WTC11 (cell line): Measurements from ENCODE around the gene HOMEZ. TPM values are rescaled to one million over a fixed set of nuclear protein-coding genes. Genes with fewer than 3 reads are reported as not detected.

Experiments
- ATAC-seq: fragments of 200-7000 bp; cut with Tn5 transposase; 2 replicates; pipeline ENCODE4 v1.10.0; 2021; ENCODE audit warnings: mild to moderate bottlenecking, moderate library complexity
- CTCF ChIA-PET: fragments of 300-600 bp; sonication (Branson Sonifier 250); formaldehyde crosslinking; loops from one replicate; lab custom pipeline; 2021; ENCODE audit warnings: antibody characterized with exemption; lab: Charles Lee
- POLR2A ChIA-PET: fragments of 350-600 bp; sonication (Branson Sonifier 250); formaldehyde crosslinking; loops from one replicate; lab custom pipeline; 2021; ENCODE audit warnings: antibody characterized with exemption; lab: Charles Lee
- DNase-seq: peaks from one replicate; pipeline ENCODE4 v3.0.0; 2021; ENCODE audit warnings: low spot score
- H3K27ac Mint-ChIP-seq: 2 replicates; pipeline ENCODE4 v1.8.0; 2021; ENCODE audit warnings: mixed read lengths
- H3K27me3 Mint-ChIP-seq: 2 replicates; pipeline ENCODE4 v1.8.0; 2021; ENCODE audit warnings: low read depth, mild to moderate bottlenecking, moderate library complexity, mixed read lengths
- H3K36me3 Mint-ChIP-seq: 2 replicates; pipeline ENCODE4 v1.8.0; 2021; ENCODE audit warnings: mixed read lengths
- H3K4me1 Mint-ChIP-seq: 2 replicates; pipeline ENCODE4 v1.8.0; 2022; ENCODE audit warnings: mixed read lengths
- H3K4me3 Mint-ChIP-seq: 2 replicates; pipeline ENCODE4 v1.8.0; 2021; ENCODE audit warnings: mild to moderate bottlenecking, moderate library complexity, mixed read lengths
- H3K9me3 Mint-ChIP-seq: 2 replicates; pipeline ENCODE4 v1.8.0; 2021; ENCODE audit warnings: mixed read lengths
- FOXP1 ChIP-seq: sonication (generic); formaldehyde crosslinking; IDR thresholded peaks from 2 replicates; pipeline ENCODE4 v1.8.0; 2022; ENCODE audit warnings: missing genetic modification reagents, mild to moderate bottlenecking, moderate library complexity, borderline replicate concordance
- GABPB1 ChIP-seq: sonication (generic); formaldehyde crosslinking; IDR thresholded peaks from 2 replicates; pipeline ENCODE4 v1.8.1; 2023; ENCODE audit warnings: mild to moderate bottlenecking, missing genetic modification reagents
- KAT7 ChIP-seq: sonication (generic); formaldehyde crosslinking; IDR thresholded peaks from 2 replicates; pipeline ENCODE4 v1.8.1; 2023; ENCODE audit warnings: missing genetic modification reagents, mild to moderate bottlenecking, borderline replicate concordance
- MXD4 ChIP-seq: fragments of 250-450 bp; sonication (Bioruptor Pico); IDR thresholded peaks from 2 replicates; pipeline ENCODE4 v1.8.0; 2021; ENCODE audit warnings: mild to moderate bottlenecking, moderate library complexity, borderline replicate concordance
- NR2C2 ChIP-seq: sonication (generic); formaldehyde crosslinking; IDR thresholded peaks from 2 replicates; pipeline ENCODE4 v1.8.0; 2022; ENCODE audit warnings: mild to moderate bottlenecking, missing genetic modification reagents
- RORB ChIP-seq: fragments of 250-450 bp; sonication (Bioruptor Pico); IDR thresholded peaks from 2 replicates; pipeline ENCODE4 v1.9.0; 2021; ENCODE audit warnings: mild to moderate bottlenecking
- ZNF138 ChIP-seq: sonication (generic); formaldehyde crosslinking; conservative IDR thresholded peaks from 2 replicates; pipeline ENCODE4 v1.8.1; 2022; ENCODE audit warnings: mild to moderate bottlenecking, moderate library complexity, missing genetic modification reagents
- ZNF423 ChIP-seq: fragments of 250-450 bp; sonication (Bioruptor Pico); IDR thresholded peaks from 2 replicates; pipeline ENCODE4 v2.1.2; 2022; ENCODE audit warnings: mild to moderate bottlenecking, moderate library complexity
- ZNF671 ChIP-seq: fragments of 250-450 bp; sonication (Bioruptor Pico); IDR thresholded peaks from 2 replicates; pipeline ENCODE4 v1.8.0; 2021; ENCODE audit warnings: mild to moderate bottlenecking
- total RNA-seq: library from RNA; stranded (reverse); gene quantifications from 3 replicates; pipeline ENCODE4 v1.2.3, GENCODE V29; 2021
- TF ChIP-seq, protein P1 (sequence below): sonication (generic); formaldehyde crosslinking; IDR thresholded peaks from 2 replicates; pipeline ENCODE4 v1.8.1; 2023; ENCODE audit warnings: mild to moderate bottlenecking, missing genetic modification reagents, moderate library complexity
- TF ChIP-seq, protein P2 (sequence below): sonication (generic); formaldehyde crosslinking; IDR thresholded peaks from 2 replicates; pipeline ENCODE4 v1.8.0; 2023; ENCODE audit warnings: missing genetic modification reagents, mild to moderate bottlenecking, borderline replicate concordance
- TF ChIP-seq, protein P3 (sequence below): sonication (generic); formaldehyde crosslinking; IDR thresholded peaks from 2 replicates; pipeline ENCODE4 v1.8.0; 2022; ENCODE audit warnings: mild to moderate bottlenecking, missing genetic modification reagents
- TF ChIP-seq, protein P4 (sequence below): sonication (generic); formaldehyde crosslinking; IDR thresholded peaks from 2 replicates; pipeline ENCODE4 v1.8.0; 2023; ENCODE audit warnings: missing genetic modification reagents
- TF ChIP-seq, protein P5 (sequence below): sonication (generic); formaldehyde crosslinking; IDR thresholded peaks from 2 replicates; pipeline ENCODE4 v1.8.0; 2022; ENCODE audit warnings: mild to moderate bottlenecking, missing genetic modification reagents
- TF ChIP-seq, protein P6 (sequence below): fragments of 250-450 bp; sonication (Bioruptor Pico); conservative IDR thresholded peaks from 2 replicates; pipeline ENCODE4 v1.9.0; 2021; ENCODE audit warnings: mild to moderate bottlenecking
- TF ChIP-seq, protein P7 (sequence below): fragments of 200-600 bp; IDR thresholded peaks from 2 replicates; pipeline ENCODE4 v1.8.0; 2022; ENCODE audit warnings: antibody characterized with exemption
- TF ChIP-seq, protein P8 (sequence below): fragments of 250-450 bp; sonication (Bioruptor Pico); IDR thresholded peaks from 2 replicates; pipeline ENCODE4 v1.9.0; 2021; ENCODE audit warnings: mild to moderate bottlenecking

HOMEZ gene
- total RNA-seq, 1 experiment from 2014 or later: 10.7 TPM

DNA sequence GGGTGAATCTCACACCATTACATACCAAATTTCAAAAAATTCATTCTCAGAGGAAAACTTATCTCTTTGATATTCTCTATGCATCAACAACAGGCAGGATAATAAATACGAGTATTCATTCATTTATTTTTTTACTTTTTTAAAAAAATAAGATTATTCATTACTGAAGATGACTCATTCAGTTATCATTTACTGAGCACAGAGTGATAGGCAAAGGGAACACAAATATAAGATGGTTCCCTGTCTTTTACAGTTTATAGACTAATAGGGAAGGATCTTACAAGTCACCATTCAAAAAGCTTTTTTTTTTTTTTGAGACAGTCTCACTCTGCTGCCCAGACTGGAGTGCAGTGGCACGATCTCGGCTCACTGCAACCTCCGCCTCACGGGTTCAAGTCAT is 30.4 kb upstream of the HOMEZ start:
- Mint-ChIP-seq H3K4me1 (peaks cover 13% of the 10 kb centered on the region), H3K9me3 (no peaks in the 10 kb centered on the region), H3K27me3 (no peaks in the 10 kb centered on the region), H3K4me3 (no peak overlapping the region), H3K27ac (no peak overlapping the region), H3K36me3 (peaks cover 5% of the 10 kb centered on the region)
- ChIA-PET POLR2A (no interaction called here), CTCF (interaction anchor here (0.9 to 1.1 kb wide), 3 partner anchors 44 to 247 kb away, joined by 3 to 5 read pairs (median 4); no protein-coding TSS in a partner anchor)
- no peak for DNase-seq
- ATAC-seq: no peak
- TF ChIP-seq, protein P1, sequence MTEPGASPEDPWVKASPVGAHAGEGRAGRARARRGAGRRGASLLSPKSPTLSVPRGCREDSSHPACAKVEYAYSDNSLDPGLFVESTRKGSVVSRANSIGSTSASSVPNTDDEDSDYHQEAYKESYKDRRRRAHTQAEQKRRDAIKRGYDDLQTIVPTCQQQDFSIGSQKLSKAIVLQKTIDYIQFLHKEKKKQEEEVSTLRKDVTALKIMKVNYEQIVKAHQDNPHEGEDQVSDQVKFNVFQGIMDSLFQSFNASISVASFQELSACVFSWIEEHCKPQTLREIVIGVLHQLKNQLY (CRISPR knock-in tag): no peak
- TF ChIP-seq, protein P2, sequence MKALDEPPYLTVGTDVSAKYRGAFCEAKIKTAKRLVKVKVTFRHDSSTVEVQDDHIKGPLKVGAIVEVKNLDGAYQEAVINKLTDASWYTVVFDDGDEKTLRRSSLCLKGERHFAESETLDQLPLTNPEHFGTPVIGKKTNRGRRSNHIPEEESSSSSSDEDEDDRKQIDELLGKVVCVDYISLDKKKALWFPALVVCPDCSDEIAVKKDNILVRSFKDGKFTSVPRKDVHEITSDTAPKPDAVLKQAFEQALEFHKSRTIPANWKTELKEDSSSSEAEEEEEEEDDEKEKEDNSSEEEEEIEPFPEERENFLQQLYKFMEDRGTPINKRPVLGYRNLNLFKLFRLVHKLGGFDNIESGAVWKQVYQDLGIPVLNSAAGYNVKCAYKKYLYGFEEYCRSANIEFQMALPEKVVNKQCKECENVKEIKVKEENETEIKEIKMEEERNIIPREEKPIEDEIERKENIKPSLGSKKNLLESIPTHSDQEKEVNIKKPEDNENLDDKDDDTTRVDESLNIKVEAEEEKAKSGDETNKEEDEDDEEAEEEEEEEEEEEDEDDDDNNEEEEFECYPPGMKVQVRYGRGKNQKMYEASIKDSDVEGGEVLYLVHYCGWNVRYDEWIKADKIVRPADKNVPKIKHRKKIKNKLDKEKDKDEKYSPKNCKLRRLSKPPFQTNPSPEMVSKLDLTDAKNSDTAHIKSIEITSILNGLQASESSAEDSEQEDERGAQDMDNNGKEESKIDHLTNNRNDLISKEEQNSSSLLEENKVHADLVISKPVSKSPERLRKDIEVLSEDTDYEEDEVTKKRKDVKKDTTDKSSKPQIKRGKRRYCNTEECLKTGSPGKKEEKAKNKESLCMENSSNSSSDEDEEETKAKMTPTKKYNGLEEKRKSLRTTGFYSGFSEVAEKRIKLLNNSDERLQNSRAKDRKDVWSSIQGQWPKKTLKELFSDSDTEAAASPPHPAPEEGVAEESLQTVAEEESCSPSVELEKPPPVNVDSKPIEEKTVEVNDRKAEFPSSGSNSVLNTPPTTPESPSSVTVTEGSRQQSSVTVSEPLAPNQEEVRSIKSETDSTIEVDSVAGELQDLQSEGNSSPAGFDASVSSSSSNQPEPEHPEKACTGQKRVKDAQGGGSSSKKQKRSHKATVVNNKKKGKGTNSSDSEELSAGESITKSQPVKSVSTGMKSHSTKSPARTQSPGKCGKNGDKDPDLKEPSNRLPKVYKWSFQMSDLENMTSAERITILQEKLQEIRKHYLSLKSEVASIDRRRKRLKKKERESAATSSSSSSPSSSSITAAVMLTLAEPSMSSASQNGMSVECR (CRISPR knock-in tag): no peak
- TF ChIP-seq, protein P3, sequence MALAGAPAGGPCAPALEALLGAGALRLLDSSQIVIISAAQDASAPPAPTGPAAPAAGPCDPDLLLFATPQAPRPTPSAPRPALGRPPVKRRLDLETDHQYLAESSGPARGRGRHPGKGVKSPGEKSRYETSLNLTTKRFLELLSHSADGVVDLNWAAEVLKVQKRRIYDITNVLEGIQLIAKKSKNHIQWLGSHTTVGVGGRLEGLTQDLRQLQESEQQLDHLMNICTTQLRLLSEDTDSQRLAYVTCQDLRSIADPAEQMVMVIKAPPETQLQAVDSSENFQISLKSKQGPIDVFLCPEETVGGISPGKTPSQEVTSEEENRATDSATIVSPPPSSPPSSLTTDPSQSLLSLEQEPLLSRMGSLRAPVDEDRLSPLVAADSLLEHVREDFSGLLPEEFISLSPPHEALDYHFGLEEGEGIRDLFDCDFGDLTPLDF: no peak
- TF ChIP-seq, protein P4, sequence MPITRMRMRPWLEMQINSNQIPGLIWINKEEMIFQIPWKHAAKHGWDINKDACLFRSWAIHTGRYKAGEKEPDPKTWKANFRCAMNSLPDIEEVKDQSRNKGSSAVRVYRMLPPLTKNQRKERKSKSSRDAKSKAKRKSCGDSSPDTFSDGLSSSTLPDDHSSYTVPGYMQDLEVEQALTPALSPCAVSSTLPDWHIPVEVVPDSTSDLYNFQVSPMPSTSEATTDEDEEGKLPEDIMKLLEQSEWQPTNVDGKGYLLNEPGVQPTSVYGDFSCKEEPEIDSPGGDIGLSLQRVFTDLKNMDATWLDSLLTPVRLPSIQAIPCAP (CRISPR knock-in tag): no peak
- TF ChIP-seq, protein P5, sequence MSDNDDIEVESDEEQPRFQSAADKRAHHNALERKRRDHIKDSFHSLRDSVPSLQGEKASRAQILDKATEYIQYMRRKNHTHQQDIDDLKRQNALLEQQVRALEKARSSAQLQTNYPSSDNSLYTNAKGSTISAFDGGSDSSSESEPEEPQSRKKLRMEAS (CRISPR knock-in tag): no peak
- TF ChIP-seq ZNF671 (CRISPR knock-in tag) (no peak), FOXP1 (no peak), KAT7 (no peak), NR2C2 (CRISPR knock-in tag) (no peak), GABPB1 (CRISPR knock-in tag) (no peak), MXD4 (no peak), ZNF138 (CRISPR knock-in tag) (no peak), ZNF423 (CRISPR knock-in tag) (no peak), RORB (CRISPR knock-in tag) (no peak)
- TF ChIP-seq, protein P6, sequence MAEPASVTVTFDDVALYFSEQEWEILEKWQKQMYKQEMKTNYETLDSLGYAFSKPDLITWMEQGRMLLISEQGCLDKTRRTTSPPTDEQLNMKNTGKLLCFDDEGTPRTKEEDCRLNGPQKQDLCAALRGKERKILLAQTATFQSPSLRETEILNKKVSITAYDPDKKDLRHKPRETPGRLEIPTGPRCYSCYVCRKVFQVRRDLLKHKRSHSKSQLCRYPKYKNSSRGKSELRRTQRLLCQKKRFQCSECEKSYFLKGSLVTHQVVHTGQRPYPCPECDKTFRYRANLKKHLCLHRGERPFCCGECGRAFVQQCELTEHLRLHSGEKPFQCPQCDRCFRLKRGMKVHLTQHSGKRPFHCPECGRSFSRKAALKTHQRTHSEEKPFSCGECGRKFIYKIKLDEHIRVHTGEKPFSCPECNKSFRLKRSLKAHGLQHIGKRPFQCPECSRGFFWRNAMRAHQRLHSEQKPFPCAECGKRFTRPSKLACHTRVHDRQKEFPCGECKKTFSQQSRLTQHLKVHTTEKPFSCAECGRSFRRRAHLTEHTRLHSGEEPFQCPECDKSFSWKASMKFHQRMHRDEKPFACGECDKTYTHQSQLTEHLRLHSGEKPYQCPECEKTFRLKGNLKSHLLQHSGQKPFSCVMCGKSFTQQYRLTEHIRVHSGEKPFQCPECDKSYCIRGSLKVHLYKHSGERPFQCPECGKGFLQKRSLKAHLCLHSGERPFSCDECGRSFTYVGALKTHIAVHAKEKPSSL: no peak
- TF ChIP-seq, protein P7, sequence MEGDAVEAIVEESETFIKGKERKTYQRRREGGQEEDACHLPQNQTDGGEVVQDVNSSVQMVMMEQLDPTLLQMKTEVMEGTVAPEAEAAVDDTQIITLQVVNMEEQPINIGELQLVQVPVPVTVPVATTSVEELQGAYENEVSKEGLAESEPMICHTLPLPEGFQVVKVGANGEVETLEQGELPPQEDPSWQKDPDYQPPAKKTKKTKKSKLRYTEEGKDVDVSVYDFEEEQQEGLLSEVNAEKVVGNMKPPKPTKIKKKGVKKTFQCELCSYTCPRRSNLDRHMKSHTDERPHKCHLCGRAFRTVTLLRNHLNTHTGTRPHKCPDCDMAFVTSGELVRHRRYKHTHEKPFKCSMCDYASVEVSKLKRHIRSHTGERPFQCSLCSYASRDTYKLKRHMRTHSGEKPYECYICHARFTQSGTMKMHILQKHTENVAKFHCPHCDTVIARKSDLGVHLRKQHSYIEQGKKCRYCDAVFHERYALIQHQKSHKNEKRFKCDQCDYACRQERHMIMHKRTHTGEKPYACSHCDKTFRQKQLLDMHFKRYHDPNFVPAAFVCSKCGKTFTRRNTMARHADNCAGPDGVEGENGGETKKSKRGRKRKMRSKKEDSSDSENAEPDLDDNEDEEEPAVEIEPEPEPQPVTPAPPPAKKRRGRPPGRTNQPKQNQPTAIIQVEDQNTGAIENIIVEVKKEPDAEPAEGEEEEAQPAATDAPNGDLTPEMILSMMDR: no peak
- TF ChIP-seq, protein P8, sequence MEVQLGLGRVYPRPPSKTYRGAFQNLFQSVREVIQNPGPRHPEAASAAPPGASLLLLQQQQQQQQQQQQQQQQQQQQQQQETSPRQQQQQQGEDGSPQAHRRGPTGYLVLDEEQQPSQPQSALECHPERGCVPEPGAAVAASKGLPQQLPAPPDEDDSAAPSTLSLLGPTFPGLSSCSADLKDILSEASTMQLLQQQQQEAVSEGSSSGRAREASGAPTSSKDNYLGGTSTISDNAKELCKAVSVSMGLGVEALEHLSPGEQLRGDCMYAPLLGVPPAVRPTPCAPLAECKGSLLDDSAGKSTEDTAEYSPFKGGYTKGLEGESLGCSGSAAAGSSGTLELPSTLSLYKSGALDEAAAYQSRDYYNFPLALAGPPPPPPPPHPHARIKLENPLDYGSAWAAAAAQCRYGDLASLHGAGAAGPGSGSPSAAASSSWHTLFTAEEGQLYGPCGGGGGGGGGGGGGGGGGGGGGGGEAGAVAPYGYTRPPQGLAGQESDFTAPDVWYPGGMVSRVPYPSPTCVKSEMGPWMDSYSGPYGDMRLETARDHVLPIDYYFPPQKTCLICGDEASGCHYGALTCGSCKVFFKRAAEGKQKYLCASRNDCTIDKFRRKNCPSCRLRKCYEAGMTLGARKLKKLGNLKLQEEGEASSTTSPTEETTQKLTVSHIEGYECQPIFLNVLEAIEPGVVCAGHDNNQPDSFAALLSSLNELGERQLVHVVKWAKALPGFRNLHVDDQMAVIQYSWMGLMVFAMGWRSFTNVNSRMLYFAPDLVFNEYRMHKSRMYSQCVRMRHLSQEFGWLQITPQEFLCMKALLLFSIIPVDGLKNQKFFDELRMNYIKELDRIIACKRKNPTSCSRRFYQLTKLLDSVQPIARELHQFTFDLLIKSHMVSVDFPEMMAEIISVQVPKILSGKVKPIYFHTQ (CRISPR knock-in tag): no peak
